ENCODE measurements around the gene ERMN.

DNA sequence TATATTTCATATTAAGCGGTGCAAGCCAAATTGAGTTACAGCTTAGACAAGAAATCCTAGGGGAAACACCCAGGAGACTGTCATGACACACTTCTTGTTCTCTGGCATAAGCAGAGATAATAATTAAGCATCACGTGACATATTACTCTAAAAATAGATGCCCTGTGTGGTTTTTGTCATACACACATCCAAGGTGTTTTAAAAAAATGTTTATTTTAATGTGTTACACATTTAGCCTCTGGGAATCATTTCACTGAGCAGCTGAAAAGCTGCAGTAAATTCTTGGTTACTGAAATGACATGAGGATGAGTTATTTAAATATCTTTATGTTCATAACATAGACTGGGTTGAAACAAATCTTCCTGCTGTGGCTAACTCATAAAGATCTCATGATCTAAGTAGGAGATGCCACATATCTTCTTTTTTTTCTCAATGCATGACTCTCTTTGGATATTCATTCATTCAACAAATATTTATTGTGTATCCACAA is 38.0 kb upstream of the ERMN start:
- TF ChIP-seq POLR2A (IDR thresholded peaks at IDR 0.05) (no peak), CTCF (IDR thresholded peaks at IDR 0.05) (no peak)
